ENCODE measurements around the gene ZNF180.
"Not testable (repeated sequence)": the region's sequence is repeated elsewhere in the genome, so short reads cannot be mapped to it uniquely, and the experiment has no call there.

Gene ZNF180

GRCh38 chr19:44496711-44497110, 3.6 kb downstream of the ZNF180 start:
- no peak for DNase-seq

GRCh38 chr19:44476559-44477408, 23.5 kb downstream of the ZNF180 start:
- DNase-seq, result no peak

- not testable (repeated sequence) for DNase-seq
Observed at GRCh38 chr19:44468730-44469129, 31.6 kb downstream of the ZNF180 start.

- DNase-seq, result not testable (repeated sequence)
Observed at GRCh38 chr19:44462600-44463286, 37.6 kb downstream of the ZNF180 start.

GRCh38 chr19:44456016-44456415, 44.3 kb downstream of the ZNF180 start:
- DNase-seq, result not testable (repeated sequence)

GRCh38 chr19:44455100-44455499, 45.2 kb downstream of the ZNF180 start:
- DNase-seq, result no peak

- DNase-seq, result no peak
Observed at GRCh38 chr19:44452367-44452766, 48.0 kb downstream of the ZNF180 start.

GRCh38 chr19:44451687-44452086, 48.6 kb downstream of the ZNF180 start:
- DNase-seq, result no peak

- DNase-seq, result peak; percentile 82
Observed at GRCh38 chr19:44447916-44448674, 52.2 kb downstream of the ZNF180 start, which contains the start of gene ZNF229. ZNF229 (minus strand) TSS chr19:44448472; CDS start chr19:44442847, 5,625 bp downstream.

GRCh38 chr19:44438441-44438840, 61.9 kb downstream of the ZNF180 start:
- no peak for DNase-seq

- DNase-seq, result no peak
Observed at GRCh38 chr19:44435441-44435840, 64.9 kb downstream of the ZNF180 start.

GRCh38 chr19:44430956-44431355, 69.4 kb downstream of the ZNF180 start:
- DNase-seq, result no peak

All from CD4-positive, alpha-beta T cell treated with Interferon gamma for 1 hour (primary cell).